ENCODE results near the gene BATF3.

Gene BATF3

DNA sequence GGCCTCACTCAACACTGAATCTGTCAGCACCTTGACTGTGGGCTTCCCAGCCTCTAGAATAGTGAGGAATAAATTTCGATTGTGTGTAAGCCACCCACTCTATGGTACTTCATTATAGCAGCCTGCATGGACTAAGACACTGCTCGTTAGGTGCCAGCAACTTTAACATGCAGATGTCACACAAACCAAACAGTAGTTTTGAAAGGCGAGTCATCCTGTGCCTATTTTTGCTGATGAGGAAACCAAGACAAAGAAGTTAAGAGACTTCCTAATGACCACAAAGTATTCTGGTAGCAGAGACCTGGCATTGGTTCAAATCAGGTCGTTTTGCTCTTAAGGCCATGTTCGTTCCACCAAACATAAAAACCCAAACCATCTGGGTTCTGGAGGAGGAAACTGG lies 42.9 kb downstream of the BATF3 start:
- DNase-seq (ENCODE audit: extremely low read depth, low read depth): no peak
- TF ChIP-seq, protein P1, sequence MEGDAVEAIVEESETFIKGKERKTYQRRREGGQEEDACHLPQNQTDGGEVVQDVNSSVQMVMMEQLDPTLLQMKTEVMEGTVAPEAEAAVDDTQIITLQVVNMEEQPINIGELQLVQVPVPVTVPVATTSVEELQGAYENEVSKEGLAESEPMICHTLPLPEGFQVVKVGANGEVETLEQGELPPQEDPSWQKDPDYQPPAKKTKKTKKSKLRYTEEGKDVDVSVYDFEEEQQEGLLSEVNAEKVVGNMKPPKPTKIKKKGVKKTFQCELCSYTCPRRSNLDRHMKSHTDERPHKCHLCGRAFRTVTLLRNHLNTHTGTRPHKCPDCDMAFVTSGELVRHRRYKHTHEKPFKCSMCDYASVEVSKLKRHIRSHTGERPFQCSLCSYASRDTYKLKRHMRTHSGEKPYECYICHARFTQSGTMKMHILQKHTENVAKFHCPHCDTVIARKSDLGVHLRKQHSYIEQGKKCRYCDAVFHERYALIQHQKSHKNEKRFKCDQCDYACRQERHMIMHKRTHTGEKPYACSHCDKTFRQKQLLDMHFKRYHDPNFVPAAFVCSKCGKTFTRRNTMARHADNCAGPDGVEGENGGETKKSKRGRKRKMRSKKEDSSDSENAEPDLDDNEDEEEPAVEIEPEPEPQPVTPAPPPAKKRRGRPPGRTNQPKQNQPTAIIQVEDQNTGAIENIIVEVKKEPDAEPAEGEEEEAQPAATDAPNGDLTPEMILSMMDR (IDR thresholded peaks at IDR 0.05; ENCODE audit: low read depth, low read length, missing control alignments): no peak

DNA sequence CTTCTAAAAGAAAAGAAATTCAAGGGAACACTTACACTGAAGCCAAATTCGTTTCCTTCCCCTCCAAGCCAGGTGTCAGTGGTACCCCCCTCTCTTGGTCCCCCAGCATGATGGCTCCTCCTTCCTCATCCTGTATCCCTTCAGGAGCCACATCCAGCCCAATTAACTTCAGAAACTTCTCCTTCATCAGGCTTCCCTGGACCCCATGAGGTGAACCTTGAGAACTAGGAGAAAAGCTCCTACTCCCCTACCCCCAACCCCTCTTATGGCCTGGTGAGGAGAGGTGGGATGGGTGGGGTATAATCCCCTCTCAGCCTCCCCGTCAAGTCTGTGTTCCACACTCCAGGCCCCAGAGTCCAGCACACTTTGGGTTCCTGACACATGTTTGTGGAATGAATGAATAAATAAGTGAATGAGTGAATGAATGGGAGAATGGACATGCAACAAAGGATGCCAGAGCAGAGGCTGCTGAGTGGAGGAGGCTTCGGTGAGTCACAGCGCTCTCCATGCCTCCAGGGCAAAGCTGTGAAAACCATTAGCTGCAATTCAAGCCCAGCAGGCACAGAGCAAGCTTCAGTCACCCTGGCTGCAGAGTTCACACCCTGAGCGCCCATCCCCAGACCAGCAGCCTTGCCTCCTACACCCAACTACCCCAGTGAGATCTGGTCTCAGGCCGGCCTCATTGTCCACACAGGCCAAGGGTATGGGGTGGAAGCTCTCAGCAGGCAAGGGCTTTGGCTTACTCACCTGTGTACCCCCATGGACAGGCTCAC lies 43.8 kb downstream of the BATF3 start:
- DNase-seq (ENCODE audit: extremely low read depth, low read depth): no peak
- TF ChIP-seq, protein P1 (IDR thresholded peaks at IDR 0.05; ENCODE audit: low read depth, low read length, missing control alignments): no peak

More for the DNA sequence above, 42.9 kb downstream of the BATF3 start:
- H3K4me3 ChIP-seq (replicated peaks; ENCODE audit: low read depth, low read length): no peak overlapping the region

DNA sequence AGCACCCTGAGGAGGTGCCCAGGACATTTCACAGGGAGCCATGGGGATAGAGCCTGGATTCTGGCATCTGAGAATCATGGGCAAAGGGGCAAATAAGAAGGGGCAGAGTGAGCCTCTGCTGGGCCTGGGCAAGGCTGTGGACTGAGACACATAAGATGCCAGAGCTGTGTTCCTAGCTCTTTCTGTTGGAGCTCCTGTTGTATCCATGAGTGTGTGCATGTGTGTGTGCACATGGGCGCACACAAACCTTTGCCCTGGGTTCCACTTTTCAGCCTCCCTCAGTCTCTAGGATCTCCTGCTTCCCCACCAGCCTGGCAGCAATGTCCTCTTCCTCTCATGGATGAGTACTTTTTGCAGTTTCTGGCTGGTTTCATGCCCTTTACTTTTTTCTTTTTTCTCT lies 47.0 kb downstream of the BATF3 start:
- TF ChIP-seq, protein P1 (IDR thresholded peaks at IDR 0.05; ENCODE audit: low read depth, low read length, missing control alignments): no peak
- no peak overlapping the region for H3K4me3 ChIP-seq (replicated peaks; ENCODE audit: low read depth, low read length)
- no peak for DNase-seq (ENCODE audit: extremely low read depth, low read depth)

More for the DNA sequence above, 43.8 kb downstream of the BATF3 start:
- no peak overlapping the region for H3K4me3 ChIP-seq (replicated peaks; ENCODE audit: low read depth, low read length)

DNA sequence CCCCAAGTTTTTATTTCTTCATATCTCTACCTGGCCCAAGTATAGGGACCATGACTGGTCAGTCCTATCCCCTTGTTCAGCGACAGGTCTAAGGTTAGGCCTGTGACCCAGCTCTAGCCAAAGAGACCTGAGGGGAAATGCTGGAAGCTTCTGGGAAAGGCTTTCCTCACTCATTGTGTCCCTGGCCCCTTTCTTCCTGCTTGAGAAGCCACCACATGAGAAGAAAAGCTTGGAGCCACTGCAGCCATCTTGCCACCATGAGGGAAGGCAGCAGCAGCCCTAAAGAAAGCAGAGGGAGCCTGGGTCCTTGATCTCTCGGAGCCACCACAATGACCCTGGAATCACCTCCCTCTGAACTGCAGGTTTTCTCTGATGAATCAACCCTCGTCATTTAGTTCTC lies 47.7 kb downstream of the BATF3 start:
- DNase-seq (ENCODE audit: extremely low read depth, low read depth): no peak
- TF ChIP-seq, protein P1 (IDR thresholded peaks at IDR 0.05; ENCODE audit: low read depth, low read length, missing control alignments): no peak
- no peak overlapping the region for H3K4me3 ChIP-seq (replicated peaks; ENCODE audit: low read depth, low read length)

DNA sequence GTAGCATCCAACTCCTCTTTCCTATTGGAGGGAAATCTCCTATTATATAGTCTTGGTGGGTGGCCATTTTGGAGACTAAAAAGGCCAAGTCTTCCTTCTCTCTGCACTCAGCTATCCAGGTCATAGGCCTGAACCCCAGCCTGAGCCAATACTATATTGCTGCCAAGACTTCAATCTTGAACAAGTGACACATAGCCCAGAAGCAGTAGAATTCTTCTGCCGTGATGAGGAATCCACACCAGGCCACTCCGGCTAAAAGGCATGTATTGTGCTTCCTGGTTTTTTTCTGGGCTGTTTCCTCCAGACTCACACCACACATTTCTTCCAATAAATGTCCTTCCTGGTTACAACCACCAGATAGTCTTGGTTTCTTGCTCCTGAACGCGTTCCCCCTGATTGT lies 48.1 kb downstream of the BATF3 start:
- TF ChIP-seq, protein P1 (IDR thresholded peaks at IDR 0.05; ENCODE audit: low read depth, low read length, missing control alignments): no peak
- no peak for DNase-seq (ENCODE audit: extremely low read depth, low read depth)
- no peak overlapping the region for H3K4me3 ChIP-seq (replicated peaks; ENCODE audit: low read depth, low read length)

DNA sequence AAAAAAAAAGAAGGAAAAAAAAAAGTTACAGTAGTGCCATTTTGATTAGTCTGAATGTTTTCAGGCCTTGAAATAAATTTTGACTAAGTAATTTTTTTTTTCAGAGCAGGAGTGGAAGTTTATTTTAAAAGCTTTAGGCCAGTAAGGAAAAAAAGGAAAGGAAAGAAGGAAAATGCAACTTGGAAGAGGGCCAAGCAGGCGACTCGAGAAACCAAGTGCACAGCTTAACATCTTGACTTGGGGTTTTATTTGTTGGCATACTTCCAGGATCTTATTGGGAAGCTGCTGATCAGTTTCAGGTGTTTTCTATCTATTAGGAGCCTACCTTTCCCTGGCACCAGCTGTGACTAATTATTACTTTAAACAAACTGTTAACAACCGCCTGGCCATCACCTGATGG lies 49.4 kb downstream of the BATF3 start:
- no peak overlapping the region for H3K4me3 ChIP-seq (replicated peaks; ENCODE audit: low read depth, low read length)
- DNase-seq (ENCODE audit: extremely low read depth, low read depth): no peak
- TF ChIP-seq, protein P1 (IDR thresholded peaks at IDR 0.05; ENCODE audit: low read depth, low read length, missing control alignments): no peak

All from HFF-Myc (cell line).